Esophagus squamous epithelium (tissue), 4 donors: ENCODE data around the gene ICAM1.

Experiments
- POLR2A ChIP-seq, 4 donors: fragments of 450-650 bp; IDR thresholded peaks; one replicate each; pipeline ENCODE4 v1.6.1; 2017; ENCODE audit warnings: antibody characterized with exemption in 4 of 4, mild to moderate bottlenecking in 4 of 4, moderate library complexity in 3 of 4
- TF ChIP-seq, protein P1 (sequence below), 6 experiments: fragments of 450-650 bp in 4 of 6; fragments of 200-600 bp in 2 of 6; sonication (generic) in 2 of 6; IDR thresholded peaks; one replicate each; pipeline ENCODE4 v1.5.1; 2016 to 2019; ENCODE audit warnings: antibody characterized with exemption in 6 of 6, mild to moderate bottlenecking in 4 of 6, moderate library complexity in 4 of 6

DNA sequence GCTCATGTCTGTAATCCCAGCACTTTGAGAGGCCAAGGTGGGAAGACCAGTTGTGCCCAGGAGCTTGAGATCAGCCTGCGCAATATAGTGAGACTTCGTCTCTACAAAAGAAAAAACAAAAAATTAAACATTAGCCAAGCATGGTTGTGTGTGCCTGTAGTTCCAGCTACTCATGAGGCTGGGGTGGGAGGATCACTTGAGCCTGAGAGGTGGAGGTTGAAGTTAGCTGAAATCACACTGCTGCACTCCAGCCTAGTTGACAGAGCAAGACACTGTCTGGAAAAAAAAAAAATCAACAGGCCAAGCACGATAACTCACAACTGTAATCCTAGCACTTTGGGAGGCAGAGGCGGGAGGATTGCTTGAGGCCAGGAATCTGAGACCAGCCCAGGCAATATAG, 35.9 kb upstream of the ICAM1 start:
- TF ChIP-seq, protein P1, sequence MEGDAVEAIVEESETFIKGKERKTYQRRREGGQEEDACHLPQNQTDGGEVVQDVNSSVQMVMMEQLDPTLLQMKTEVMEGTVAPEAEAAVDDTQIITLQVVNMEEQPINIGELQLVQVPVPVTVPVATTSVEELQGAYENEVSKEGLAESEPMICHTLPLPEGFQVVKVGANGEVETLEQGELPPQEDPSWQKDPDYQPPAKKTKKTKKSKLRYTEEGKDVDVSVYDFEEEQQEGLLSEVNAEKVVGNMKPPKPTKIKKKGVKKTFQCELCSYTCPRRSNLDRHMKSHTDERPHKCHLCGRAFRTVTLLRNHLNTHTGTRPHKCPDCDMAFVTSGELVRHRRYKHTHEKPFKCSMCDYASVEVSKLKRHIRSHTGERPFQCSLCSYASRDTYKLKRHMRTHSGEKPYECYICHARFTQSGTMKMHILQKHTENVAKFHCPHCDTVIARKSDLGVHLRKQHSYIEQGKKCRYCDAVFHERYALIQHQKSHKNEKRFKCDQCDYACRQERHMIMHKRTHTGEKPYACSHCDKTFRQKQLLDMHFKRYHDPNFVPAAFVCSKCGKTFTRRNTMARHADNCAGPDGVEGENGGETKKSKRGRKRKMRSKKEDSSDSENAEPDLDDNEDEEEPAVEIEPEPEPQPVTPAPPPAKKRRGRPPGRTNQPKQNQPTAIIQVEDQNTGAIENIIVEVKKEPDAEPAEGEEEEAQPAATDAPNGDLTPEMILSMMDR (IDR thresholded peaks at IDR 0.05) = no peak
- no peak for TF ChIP-seq POLR2A (IDR thresholded peaks at IDR 0.05)
